Iris pigment epithelial cell (primary cell): Measurements from ENCODE around the gene ARHGAP8.
A peak's percentile ranks its signal among the peaks of the same experiment; 100 is the strongest.

ENCODE experiments used
- DNase-seq: peaks from one replicate; pipeline ENCODE4 v3.0.0-alpha.2; 2011; ENCODE audit warnings: low read depth

The ARHGAP8 gene

DNA sequence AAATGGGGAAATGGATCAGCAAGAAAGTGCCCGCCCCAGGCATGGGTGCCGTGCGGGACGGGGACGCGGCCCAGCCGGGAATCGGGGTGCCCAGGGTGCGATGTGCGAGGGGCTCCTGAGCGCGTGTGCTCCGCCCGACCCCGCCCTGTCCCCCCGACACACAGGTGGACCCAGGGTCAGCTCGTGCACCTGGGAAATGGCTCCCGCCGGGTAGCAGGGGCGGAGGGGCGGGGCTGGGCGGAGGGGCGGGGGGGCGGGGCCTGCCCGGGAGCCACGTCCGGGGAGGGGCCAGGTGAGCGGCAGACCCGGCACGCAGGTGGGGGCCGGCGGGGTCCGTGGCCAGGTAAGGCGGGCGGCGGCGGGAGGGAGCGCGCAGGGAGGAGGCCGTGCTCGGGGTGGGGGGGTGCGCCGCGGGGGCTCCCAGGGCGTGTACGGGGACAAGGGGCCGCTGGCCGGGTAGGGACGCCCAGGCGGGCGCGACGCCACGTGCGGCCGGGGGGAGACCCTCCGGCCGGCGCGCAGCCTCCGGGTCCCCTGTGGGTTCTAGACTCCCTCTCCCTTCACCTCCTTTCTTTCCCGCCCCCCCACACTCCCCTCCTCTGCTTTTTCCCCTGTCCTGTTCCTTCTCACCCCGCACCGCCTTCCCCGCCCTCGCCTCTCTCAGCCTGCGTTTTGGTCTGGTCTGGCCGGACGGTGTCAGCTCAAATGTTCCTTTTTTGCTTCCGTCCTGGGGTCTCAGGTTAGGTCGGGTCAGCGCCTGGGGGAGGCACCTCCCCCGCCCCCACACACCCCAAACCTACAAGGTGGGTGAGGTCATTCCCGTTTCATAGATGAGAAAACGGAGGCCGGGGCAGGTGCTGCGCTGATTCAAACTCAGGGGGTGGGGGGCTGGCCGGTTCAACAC is at the start of gene ARHGAP8:
ARHGAP8 (plus strand) TSS at position 291 of the 904 bp plus-strand sequence. CDS start 33,953 bp downstream, outside the sequence.
- no peak for DNase-seq

DNA sequence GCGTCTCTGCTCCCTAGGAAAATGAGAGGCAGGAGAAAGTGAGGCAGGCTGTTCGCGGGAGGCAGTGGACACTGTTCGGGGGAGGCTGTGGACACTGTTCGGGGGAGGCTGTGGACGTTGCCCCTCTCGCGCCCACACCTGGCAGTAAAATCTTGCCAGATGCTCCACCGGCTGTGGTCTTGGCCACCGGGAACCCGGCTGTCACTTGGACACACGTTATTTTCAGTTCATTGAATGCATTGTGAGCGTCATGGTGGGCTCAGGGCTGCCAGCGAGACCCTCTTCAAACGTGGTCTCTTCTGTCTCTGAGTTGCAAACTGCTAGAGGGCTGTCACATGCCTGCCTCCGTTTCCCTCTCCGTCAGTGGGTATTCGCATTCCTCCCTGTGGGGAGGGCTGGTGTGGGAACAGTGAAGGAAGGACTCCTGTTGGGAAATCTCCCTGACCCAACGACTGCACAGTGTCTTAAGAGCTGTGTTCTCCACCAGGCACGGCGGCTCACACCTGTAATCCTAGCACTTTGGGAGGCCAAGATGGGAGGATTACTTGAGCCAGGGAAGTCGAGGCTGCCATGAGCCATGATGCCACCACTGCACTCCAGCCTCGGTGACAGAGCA is 49.0 kb upstream of the ARHGAP8 start:
- no peak for DNase-seq

DNA sequence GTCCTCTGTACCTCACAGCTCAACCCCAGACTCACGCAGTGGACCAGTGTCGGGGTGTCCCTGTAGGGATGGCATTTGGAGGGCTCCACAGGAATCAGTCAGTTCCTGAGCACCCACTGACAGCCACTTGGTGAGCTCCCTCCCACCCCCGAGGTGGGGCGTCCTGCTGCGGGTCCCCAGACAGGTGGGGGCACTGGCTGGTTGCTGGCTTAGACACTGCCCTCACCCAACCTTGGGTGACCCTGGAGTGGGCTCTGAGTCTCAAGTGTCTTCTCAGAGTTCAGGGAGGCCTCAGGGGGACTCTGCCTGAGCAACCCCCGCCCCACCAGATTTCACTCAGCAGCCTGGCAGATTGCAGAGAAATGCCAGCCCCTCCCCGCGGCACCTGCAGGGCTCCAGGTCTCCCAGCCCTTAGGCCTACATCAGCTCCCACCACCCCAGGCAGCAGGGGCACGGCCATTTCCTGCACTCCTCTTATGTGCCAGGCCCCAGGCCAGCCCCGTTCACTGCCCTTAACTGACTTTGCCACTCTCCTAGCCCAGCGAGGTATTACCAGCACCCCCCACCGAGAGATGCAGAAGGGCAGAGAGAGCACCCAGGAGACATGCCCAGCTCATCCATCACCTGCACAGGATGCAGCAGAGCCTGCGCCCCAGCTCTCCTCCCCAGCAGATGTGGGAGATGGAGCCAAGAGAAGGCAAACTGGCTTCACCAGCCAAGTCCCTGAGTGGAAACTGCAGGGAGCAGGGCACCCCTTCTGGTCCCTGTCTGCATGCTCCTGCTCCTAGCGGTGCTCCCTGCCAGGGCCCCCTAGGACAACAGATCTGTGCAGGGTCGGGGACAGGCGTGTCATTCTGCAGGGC is 48.0 kb upstream of the ARHGAP8 start:
- DNase-seq, result no peak

DNA sequence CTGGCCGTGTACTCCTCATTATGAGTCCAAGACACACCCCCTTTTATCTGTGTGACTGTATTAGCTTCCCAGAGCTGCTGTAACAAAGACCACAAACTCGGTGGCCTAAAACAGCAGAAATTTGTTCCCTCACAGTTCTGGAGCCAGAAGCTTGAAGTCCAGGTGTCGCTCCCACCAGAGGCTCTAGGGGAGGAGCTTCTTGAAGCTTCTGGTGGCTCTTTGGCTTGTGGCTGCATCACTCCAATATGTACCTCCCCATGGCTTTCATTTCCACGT is 47.4 kb upstream of the ARHGAP8 start:
- DNase-seq, result no peak

DNA sequence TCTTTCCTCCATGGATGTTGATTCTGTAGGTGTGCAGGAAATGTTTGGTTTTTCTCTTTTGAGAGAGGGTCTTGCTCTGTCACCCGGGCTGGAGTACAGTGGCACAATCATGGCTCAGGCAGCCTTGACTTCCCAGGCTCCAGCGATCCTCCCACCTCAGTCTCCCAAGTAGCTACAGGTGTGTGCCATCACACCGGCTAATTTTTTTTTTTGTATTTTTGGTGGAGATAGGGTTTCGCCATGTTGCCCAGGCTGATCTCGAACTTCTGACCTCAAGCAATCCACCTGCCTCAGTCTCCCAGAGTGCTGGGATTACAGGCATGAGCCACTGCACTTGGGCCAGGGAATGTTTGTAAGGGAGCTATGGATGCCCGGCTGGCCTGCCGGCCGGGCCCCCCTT is 45.9 kb upstream of the ARHGAP8 start:
- no peak for DNase-seq

DNA sequence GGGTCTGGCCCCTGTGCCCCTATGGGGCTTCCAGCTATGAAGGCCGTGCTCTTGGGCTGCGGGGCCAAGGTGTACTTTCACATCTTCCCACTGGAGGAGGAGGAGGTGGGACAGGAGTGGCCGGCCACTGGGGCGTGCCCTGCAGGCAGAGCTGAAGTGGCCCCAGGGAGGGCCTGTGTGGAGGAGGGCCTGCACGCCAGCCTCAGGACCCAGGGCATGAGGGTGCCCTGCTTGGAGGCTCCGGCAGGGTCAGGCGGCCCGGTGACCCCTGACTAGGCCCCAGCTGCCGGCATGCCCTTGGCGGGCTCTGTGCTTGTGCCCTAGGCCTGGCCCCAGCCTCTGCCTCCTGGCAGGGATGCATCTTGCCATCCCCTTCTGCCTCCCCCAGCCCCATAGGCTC is 45.2 kb upstream of the ARHGAP8 start:
- no peak for DNase-seq

DNA sequence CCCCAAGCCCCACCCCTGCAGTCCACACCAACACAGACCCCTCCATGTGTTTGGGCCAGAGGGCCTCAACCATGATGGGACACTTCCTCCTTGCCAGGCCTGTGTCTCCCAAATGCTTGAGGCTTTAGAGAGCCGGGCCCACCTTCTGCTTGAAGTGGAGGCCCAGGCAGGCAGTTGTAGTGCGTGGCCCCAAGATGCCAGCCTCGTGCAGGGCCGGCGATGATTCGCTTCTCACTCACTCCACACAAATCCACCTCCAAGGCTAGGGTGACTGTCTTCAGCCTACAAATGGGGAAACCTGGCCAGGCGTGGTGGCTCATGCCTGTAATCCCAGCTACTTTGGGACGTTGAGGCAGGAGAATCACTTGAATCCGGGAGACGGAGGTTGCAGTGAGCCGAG is 44.6 kb upstream of the ARHGAP8 start:
- peak; percentile 54 for DNase-seq

DNA sequence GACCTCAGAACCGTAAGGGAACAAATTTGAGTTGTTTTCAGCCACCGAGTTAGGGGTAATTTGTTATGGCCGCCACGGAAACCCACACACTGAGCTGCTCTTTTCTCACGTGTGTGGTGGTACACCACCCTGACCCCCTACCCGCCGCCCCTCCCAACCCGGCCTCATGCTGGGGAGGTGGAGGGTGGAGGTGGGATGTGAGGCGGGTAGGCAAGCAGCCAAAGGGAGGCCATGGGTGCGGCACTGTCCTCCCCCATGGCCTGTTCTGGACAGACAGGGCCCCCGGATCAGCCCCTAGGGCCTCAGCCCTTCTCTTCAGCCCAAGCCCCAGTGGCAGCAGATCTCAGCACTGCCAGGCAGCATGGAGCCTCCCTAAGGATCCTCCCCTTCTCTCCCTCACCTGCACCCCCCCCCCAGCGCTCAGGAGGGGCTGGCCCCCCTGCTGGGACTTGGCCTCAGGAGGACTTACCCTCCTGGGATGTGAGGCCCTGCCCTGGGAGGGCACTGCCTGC is 42.4 kb upstream of the ARHGAP8 start:
- DNase-seq, result no peak

DNA sequence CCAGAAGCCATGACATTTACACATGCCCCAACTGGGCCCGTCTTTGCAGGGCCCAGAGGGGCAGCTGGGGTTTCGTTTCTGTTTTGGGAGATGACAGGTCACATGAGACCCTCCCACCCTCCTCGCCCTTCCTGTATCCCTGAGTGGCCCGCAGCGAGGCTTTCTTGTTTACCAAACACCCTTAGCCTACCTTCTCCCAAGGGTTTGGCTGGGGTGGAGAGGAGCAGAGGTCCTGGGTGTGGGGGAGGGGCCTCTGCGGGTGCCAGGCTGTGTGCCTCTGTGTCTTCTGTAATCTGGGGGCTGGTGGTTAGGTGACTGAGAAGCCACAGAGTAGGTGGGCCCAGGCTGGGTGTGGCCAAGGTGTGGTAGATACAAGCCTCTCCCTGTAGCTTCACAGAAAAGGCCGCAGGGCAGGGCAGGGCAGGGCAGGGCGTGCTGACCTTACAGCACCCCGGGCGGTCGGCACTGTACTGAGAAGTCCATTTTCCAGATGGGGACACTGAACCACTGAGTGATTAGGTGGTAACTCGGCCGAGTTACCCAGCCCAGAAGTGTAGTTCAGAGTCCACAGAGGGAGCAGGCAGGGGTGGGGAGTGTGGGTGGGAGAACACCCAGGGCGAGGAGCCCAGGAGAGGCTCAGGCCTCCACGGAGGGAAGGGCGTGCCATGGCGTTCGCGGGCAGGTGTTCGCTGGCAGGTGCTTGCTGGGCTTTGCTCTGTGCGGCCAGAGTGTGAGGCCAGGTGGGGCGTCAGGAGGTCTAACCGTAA is 41.7 kb upstream of the ARHGAP8 start:
- DNase-seq, result no peak

DNA sequence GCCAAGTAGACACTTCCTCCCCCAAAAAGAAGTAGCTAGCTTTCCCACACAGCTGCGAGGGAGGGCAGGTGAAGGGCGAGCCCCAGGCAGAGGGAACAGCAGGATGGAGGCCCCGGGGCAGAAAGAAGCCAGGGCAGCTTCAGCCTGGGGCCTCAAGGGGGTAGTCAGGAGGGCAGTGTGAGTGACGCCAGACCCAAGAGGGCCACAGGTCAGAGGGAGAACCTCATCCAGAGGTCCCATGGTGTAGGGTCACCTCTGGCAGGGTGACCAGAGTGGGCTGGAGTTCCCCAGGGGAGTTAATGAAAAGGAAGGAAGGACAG is 41.2 kb upstream of the ARHGAP8 start:
- no peak for DNase-seq

DNA sequence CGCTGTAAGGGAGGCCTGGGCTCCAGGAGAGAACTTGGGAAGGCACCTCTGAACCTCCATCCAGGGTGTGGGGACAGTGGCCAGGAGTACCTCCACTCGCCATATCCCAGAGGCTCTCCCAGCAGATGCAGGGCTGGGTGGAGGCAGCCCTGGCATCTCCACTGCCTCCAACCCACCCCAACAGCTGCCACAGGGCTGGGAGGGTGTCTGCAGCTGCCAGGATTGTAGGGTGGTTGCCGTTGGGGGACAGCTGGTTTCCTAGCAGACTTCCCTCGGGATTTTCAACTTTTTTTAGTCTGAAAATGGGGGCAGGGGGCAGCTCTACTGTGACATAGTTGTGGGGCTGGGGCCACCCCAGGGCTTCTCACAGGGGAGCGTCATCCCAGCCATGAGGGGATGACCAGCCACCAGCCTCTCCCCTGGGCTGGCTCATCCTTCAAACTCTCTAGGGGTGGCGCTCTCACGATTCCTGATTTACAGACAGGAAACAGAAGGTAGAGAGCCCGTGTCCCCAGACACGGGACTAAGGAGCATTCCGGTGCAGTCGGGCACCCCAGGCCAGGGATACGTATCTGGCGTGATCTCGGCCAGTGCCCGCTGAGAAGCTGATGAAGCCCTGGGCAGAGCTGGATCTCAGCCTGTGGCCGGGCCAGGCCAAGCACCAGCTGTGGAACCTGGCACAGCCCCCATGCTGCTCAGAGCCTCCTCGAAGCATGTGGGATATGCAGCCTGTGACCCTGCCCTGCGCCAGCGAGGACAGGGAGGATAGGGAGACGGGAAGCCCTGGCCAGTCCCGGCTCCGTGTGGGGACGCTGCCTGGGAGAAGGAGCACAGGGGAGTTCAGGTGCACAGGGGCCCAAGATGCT is 40.5 kb upstream of the ARHGAP8 start:
- no peak for DNase-seq

DNA sequence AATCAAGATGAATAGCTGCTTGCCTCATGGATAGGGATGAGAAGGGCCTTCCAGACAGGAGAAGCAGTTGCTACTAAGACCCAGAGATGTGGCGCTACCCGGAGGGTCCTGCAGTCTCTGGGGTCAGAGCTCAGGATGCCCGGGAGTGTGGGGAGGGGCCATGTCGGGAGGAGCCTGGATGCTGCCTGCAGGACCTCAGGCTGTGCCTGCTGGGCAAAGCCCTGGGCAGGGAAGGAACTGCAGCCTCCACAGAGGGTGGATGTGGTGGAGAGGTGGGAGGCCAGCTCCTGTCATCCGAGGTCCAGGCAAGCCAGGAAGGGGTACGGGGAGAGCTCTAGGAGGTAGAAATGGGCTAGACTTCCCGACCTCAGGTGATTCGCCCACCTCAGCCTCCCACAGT is 39.4 kb upstream of the ARHGAP8 start:
- DNase-seq, result no peak

DNA sequence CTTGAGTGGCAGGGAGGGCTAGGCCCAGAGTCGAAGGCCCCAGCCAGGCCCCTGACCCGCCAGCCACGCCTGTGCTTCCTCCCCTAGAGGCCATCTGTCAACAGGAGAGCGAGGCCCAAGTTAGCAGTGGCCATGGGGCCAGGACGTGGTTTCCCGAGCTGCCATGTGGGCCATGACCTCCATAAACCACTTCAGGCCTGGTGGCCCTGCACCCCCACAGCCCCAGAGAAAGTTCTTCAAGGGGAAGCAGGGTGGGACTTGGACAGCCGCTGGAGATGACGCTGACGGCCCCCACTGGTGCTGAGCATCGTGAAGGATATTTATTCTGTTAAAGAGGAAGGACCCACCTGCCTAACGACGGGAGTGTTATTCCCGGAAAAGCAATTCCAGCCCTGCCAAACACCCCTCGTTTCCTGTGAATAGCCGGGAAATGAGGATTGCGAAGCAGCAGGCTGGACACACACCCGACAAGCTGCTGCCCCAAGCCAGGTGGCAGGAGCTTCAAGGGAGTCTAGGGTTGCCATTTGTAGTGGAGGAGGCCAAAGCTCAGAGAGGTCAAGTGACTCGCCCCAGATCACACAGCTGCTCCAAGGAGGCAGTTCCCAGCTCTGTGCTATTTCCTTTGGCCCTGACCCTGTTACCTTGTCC is 37.5 kb upstream of the ARHGAP8 start:
- no peak for DNase-seq

DNA sequence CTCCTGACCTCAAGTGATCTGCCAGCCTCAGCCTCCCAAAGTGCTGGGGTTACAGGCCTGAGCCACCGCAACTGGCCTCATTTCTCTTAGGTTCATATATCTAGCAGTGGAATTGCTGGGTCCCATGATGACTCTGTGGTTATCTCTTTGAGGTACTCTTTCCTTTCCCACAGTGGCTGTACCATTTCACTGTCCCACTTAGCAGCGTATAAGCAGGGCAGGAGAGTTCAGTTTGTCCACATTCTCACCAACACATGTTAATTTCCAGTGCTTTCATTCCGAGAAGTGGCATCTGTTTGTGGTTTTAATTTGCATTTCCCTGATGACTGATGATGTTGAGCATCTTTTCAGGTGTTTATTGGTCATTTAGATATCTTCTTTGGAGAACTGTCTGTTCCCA is 34.0 kb upstream of the ARHGAP8 start:
- DNase-seq, result no peak

DNA sequence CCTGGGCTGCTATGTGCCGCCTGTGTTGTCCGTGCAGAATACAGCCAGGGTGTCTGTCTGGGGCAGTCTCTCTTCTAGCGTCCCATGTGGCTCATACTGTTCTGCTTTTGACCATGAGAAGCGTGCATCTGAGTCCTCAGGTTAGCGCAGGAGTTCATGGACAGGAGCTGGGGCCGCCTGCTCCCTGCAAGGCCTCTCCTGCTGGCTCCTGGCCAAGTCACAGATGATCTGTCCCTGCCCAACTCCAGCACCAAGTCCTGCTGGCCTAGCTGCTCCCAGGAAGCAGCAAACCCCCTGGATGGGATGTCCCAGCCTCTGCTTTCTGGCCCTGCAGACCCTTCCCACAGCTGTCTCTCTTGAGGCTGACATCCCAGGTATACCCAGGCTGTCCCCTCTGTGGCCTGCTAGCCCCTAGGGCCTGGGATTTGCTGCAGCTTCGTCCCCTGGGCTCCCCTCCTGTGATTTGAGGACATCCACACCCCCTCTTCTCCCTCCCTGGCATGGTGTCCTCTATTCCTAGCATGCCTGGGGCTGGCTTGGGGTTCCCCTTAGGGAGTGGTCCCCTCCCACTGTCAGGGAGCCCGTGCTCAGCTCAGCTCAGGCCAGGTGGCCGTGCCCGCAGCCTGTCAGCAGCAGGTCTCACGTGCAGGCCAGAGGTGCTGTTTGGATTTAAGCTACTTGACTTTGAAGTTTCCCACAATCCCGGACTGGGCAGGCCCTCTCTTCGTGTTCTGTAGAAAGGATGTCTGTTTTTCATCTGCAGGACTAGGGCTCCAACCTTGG is 32.6 kb upstream of the ARHGAP8 start:
- no peak for DNase-seq

DNA sequence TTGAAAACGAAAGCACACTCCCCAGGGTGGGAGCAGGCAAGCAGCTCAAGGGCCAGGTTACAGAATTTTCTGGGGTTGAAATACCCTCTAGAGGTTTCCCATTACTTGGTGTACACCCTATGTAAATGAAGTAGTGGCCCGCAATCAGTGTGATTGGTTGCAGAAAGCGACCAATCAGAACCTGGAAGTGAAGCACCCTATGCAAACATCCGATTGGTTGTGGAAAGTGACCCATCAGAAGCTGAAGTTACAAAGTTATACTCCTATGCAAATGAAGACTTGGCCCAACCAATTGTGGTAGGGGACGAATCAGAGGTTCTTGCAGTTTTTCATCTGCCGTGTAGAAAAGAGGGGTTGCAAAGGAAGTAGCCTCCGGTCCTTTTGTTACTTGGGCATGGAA is 31.2 kb upstream of the ARHGAP8 start:
- DNase-seq, result peak; percentile 38

DNA sequence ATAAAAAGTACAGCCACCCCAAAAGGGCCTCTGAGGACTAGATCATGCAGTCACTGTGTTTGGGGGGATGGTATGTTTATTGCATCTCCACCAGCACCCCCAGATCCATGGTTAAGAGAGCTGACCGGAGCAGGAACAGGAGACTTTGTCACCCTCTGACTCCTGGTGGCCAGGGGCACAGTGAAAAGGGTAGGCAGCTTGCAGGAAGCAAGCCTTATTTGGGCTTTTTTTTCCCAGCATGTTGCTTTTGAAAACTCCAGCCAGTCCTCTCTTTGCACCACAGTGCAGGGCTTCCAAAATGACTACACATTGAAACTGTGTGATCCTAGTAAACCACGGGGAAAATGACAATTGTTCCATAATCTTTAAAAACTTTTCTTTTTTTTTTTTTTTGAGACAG is 29.8 kb upstream of the ARHGAP8 start:
- no peak for DNase-seq

DNA sequence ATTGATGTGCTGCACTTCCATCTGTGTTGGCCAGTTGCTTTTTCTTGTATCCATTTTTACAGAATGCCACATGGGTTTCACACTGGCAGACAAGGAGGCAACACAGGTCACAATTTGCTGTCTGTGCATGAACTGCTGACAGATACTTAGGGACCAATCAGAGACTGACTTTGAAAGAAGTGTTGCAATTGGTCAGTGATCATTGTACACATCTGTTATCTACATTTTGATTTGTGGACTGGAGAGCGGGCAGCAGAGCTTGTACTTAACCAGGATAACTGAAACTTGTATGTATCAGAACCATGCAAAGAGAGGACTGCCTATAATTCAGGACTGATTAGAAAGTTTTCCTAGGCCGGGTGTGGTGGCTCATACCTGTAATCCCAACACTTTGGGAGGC is 28.6 kb upstream of the ARHGAP8 start:
- DNase-seq, result peak; percentile 41

DNA sequence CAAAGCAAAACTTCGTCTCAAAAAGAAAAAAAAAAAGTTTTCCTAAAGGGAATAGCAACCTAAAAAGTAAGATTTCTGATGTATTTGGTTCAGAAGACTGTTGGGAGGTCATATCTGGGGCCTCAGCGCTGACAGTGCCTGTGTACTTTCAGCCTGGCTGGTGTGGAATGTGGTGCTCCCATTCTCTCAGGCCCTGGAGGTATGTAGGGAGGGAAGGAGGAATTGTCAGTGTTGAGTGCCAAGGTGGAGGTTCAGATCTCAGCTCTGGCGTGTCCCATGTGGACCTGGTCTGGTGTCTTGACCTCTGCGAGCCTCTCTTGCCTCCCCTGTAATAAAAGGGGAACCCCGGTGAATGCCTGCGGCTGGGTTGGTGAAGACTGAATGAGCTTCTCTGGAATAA is 28.0 kb upstream of the ARHGAP8 start:
- DNase-seq, result no peak

DNA sequence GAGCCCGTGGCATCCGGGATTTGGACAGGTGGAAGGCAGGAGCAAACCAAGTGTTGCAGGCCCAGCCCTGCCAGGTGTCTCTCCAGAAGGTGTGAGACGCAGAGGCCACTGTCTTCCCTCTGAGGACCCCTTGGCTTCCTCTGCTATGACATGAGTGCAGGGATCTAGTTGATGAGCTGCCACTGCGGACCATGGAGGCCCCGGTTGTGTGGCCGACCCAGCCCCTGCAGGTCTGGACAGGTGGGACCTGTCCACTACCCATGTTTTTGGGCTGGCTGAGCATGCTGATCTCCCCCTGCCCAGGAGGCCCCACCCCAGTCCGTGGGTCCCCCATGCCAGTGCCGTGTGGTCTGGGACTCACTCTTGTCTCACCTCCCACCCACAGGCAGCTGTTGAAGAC is 27.5 kb upstream of the ARHGAP8 start:
- no peak for DNase-seq
